Activated B cell treated with CpG ODN at 0.5 μM for 24 hours (primary cell): ENCODE data around the gene NLGN2. TPM values are rescaled to one million over a fixed set of nuclear protein-coding genes. Genes with fewer than 3 reads are reported as not detected.

Source experiments
- ATAC-seq: fragments of 200-7000 bp; cut with Tn5 transposase; one replicate; pipeline ENCODE4 v1.10.0; 2021; ENCODE audit warnings: low read depth, mild to moderate bottlenecking, moderate library complexity
- CTCF ChIA-PET: fragments of 350-600 bp; sonication (Branson Sonifier 250); formaldehyde crosslinking; loops from one replicate; lab custom pipeline; 2021; ENCODE audit warnings: antibody characterized with exemption; lab: Charles Lee
- POLR2A ChIA-PET: fragments of 350-600 bp; sonication (Branson Sonifier 250); formaldehyde crosslinking; loops from one replicate; lab custom pipeline; 2021; ENCODE audit warnings: antibody characterized with exemption; lab: Charles Lee
- DNase-seq: peaks from one replicate; pipeline ENCODE4 v3.0.0; 2022
- H3K27ac Mint-ChIP-seq: one replicate; pipeline ENCODE4 v1.8.0; 2020; ENCODE audit warnings: mixed read lengths
- H3K27me3 Mint-ChIP-seq: one replicate; pipeline ENCODE4 v1.8.0; 2021; ENCODE audit warnings: mixed read lengths
- H3K36me3 Mint-ChIP-seq: one replicate; pipeline ENCODE4 v1.8.0; 2021; ENCODE audit warnings: low read depth, mixed read lengths
- H3K4me1 Mint-ChIP-seq: one replicate; pipeline ENCODE4 v1.8.0; 2021; ENCODE audit warnings: mixed read lengths
- H3K4me3 Mint-ChIP-seq: one replicate; pipeline ENCODE4 v1.8.0; 2020; ENCODE audit warnings: mild to moderate bottlenecking, mixed read lengths
- H3K9me3 Mint-ChIP-seq: one replicate; pipeline ENCODE4 v1.8.0; 2020; ENCODE audit warnings: mixed read lengths
- intact Hi-C: fragments of 100-400 bp; cut with micrococcal nuclease; formaldehyde crosslinking; loops from one replicate; pipeline ENCODE4 v1.15.1; 2024
- total RNA-seq: library from RNA; stranded (reverse); gene quantifications from 2 replicates; pipeline ENCODE4 v1.2.3, GENCODE V29; 2022
- TF ChIP-seq, protein P1 (sequence below): fragments of 200-600 bp; IDR thresholded peaks from one replicate; pipeline ENCODE4 v1.8.0; 2022; ENCODE audit warnings: antibody characterized with exemption, mild to moderate bottlenecking

NLGN2 gene
- total RNA-seq, 1 donor from 2014 or later = 1.1 TPM

GRCh38 chr17:7440834-7441195 is 33.2 kb downstream of the NLGN2 start:
- peaks cover 61% of the 10 kb centered on the region for H3K4me1 Mint-ChIP-seq
- ATAC-seq (no peak), DNase-seq (peak; percentile 32)
- H3K36me3 Mint-ChIP-seq = peaks cover 4% of the 10 kb centered on the region
- no peak overlapping the region for H3K4me3 Mint-ChIP-seq
- CTCF ChIA-PET = interaction anchor here (1.0 kb wide), 1 partner anchor 84 kb away, joined by 4 read pairs; no protein-coding TSS in a partner anchor
- TF ChIP-seq, protein P1, sequence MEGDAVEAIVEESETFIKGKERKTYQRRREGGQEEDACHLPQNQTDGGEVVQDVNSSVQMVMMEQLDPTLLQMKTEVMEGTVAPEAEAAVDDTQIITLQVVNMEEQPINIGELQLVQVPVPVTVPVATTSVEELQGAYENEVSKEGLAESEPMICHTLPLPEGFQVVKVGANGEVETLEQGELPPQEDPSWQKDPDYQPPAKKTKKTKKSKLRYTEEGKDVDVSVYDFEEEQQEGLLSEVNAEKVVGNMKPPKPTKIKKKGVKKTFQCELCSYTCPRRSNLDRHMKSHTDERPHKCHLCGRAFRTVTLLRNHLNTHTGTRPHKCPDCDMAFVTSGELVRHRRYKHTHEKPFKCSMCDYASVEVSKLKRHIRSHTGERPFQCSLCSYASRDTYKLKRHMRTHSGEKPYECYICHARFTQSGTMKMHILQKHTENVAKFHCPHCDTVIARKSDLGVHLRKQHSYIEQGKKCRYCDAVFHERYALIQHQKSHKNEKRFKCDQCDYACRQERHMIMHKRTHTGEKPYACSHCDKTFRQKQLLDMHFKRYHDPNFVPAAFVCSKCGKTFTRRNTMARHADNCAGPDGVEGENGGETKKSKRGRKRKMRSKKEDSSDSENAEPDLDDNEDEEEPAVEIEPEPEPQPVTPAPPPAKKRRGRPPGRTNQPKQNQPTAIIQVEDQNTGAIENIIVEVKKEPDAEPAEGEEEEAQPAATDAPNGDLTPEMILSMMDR = no peak
- peaks cover 52% of the 10 kb centered on the region for H3K27me3 Mint-ChIP-seq
- H3K9me3 Mint-ChIP-seq = no peaks in the 10 kb centered on the region
- no peak overlapping the region for H3K27ac Mint-ChIP-seq
- POLR2A ChIA-PET = interaction anchor here (0.6 to 3.3 kb wide), 8 partner anchors 38 to 253 kb away, joined by 3 to 30 read pairs (median 4); partner anchors contain the start of genes MPDU1 and POLR2A
- intact Hi-C loops = no loop called here

DNA sequence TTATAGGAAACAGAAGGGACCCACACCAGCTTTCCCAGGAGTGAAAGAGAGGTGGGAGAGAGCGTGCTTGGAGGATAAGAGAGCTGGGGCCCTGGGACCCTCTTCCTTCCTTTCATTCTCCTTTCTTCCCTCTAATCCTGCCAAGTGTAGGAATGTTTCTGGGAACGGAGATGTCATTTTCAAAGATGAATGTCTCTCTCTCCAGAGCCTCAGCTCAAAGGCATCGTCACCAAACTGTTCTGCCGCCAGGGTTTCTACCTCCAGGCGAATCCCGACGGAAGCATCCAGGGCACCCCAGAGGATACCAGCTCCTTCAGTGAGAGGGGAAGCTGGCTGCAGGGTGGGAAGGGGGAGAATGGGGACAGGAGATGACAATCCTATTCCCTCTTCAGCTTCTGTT is 33.6 kb downstream of the NLGN2 start:
- Mint-ChIP-seq H3K27me3 (peaks cover 54% of the 10 kb centered on the region), H3K4me3 (no peak overlapping the region), H3K4me1 (peaks cover 61% of the 10 kb centered on the region), H3K27ac (no peak overlapping the region), H3K36me3 (peaks cover 3% of the 10 kb centered on the region), H3K9me3 (no peaks in the 10 kb centered on the region)
- POLR2A ChIA-PET = interaction anchor here (0.6 to 3.3 kb wide), 7 partner anchors 37 to 254 kb away, joined by 3 to 30 read pairs (median 4); partner anchors contain the start of genes MPDU1 and POLR2A
- DNase-seq = no peak
- no peak for ATAC-seq
- CTCF ChIA-PET = interaction anchor here (1.0 kb wide), 1 partner anchor 85 kb away, joined by 4 read pairs; no protein-coding TSS in a partner anchor
- TF ChIP-seq, protein P1 = no peak
- intact Hi-C loops = no loop called here

DNA sequence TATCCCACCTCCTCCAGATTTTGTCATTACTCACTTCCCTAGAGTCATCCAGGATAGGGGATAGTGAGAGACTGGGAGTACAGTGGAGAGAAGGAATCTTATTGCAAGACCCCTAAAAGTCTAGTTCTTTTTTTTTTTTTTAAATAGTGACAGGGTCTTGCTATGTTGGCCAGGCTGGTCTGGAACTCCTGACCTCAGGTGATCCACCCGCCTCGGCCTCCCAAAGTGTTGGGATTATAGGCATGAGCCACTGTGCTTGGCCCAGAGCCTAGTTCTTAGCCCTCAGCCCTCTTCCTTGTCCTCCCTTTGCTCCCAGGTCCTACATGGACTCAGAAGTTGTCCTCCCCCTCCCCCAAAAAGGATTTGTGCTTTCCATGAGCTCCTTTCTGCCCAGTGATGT is 34.5 kb downstream of the NLGN2 start:
- Mint-ChIP-seq H3K4me1 (peaks cover 57% of the 10 kb centered on the region), H3K27me3 (peaks cover 60% of the 10 kb centered on the region), H3K27ac (no peak overlapping the region), H3K9me3 (no peaks in the 10 kb centered on the region), H3K36me3 (peaks cover 3% of the 10 kb centered on the region), H3K4me3 (no peak overlapping the region)
- ATAC-seq (no peak), DNase-seq (no peak)
- ChIA-PET POLR2A (interaction anchor here (3.3 kb wide), 1 partner anchor 42 kb away, joined by 30 read pairs; the partner anchor contains the start of gene POLR2A), CTCF (no interaction called here)
- intact Hi-C loops = no loop called here
- TF ChIP-seq, protein P1 = no peak

GRCh38 chr17:7443499-7444485 is 36.1 kb downstream of the NLGN2 start:
- Mint-ChIP-seq H3K36me3 (no peaks in the 10 kb centered on the region), H3K27me3 (peaks cover 62% of the 10 kb centered on the region), H3K27ac (no peak overlapping the region), H3K4me3 (no peak overlapping the region), H3K9me3 (no peaks in the 10 kb centered on the region), H3K4me1 (peaks cover 44% of the 10 kb centered on the region)
- ATAC-seq (no peak), DNase-seq (no peak)
- CTCF ChIA-PET = no interaction called here
- intact Hi-C loops = no loop called here
- POLR2A ChIA-PET = interaction anchor here (0.6 to 2.6 kb wide), 9 partner anchors 8 to 413 kb away, joined by 3 to 18 read pairs (median 4); partner anchors contain the start of genes NAA38, POLR2A, TMEM102 and ZBTB4
- TF ChIP-seq, protein P1 = no peak
